Activated CD4-positive, CD25-positive, alpha-beta regulatory T cell treated with anti-CD3 and anti-CD28 coated beads, Interleukin-2, amount 50 U/mL, for 72 hours (primary cell): ENCODE results near the gene HJV.

Source experiments
- DNase-seq: peaks from one replicate; pipeline ENCODE4 v3.0.0; 2021

Gene HJV

GRCh38 chr1:145972580-145972979 lies 49.0 kb downstream of the HJV start:
- DNase-seq: no peak
